ENCODE results near the gene PCNX1. TPM values are rescaled to one million over a fixed set of nuclear protein-coding genes. Genes with fewer than 3 reads are reported as not detected.
"Not testable (repeated sequence)": the region's sequence is repeated elsewhere in the genome, so short reads cannot be mapped to it uniquely, and the experiment has no call there.

Gene PCNX1
- polyA plus RNA-seq, 1 experiment: 54.2 TPM

GRCh38 chr14:71060825-71061455 is 153.7 kb downstream of the PCNX1 start:
- ChIA-PET CTCF (no interaction called here), POLR2A (no interaction called here)
- TF ChIP-seq CTCF (IDR thresholded peaks at IDR 0.05; ENCODE audit: low read depth, low read length): no peak
- Histone ChIP-seq H3K4me3 (ENCODE audit: low read depth, low read length) (no peak overlapping the region), H3K9me3 (ENCODE audit: control insufficient read depth, insufficient read depth, low read length) (no peaks in the 10 kb centered on the region), H3K27me3 (ENCODE audit: control insufficient read depth, insufficient read depth, low read length) (no peaks in the 10 kb centered on the region), H3K27ac (ENCODE audit: low read depth, low read length) (no peak overlapping the region)
- DNase-seq (ENCODE audit: low read depth, low spot score): no peak

GRCh38 chr14:71061458-71061857 is 154.2 kb downstream of the PCNX1 start:
- POLR2A ChIA-PET: no interaction called here
- DNase-seq (ENCODE audit: low read depth, low spot score): no peak
- CTCF ChIA-PET: interaction anchor here (1.2 kb wide), 1 partner anchor 11 kb away, joined by 3 read pairs; no protein-coding TSS in a partner anchor
- TF ChIP-seq CTCF (IDR thresholded peaks at IDR 0.05; ENCODE audit: low read depth, low read length): no peak
- Histone ChIP-seq H3K4me3 (ENCODE audit: low read depth, low read length) (no peak overlapping the region), H3K9me3 (ENCODE audit: control insufficient read depth, insufficient read depth, low read length) (no peaks in the 10 kb centered on the region), H3K27me3 (ENCODE audit: control insufficient read depth, insufficient read depth, low read length) (no peaks in the 10 kb centered on the region), H3K27ac (ENCODE audit: low read depth, low read length) (no peak overlapping the region)

DNA sequence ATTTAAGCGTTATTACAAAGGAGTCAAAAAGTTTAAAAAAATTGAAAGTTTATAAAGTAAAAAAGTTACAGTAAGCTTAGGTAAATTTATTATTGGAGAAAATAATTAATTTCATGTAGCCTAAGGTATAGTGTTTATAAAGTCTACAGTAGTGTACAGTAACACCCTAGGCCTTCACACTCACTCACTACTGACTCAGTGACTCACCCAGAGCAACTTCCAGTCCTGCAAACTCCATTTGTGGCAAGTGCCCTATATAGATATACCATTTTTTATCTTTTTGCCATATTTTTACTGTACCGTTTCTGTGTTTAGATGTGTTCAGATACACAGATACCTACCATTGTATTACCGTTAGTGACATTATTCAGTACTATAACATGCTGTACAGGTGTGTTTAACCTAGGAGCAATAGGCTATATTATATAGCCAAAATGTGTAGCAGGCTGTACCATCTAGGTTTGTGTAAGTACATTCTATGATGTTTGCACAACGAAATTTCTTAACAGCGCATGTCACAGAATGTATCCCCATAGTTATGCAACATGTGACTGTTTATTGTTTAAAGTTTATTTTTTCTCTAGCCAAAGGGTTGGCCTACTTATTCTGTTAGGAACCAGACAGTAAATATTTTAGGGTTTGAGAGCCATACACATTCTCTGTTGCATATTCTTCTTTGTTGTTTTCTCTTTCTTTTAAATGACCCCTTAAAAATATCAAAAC is 155.5 kb downstream of the PCNX1 start:
- H3K4me3 ChIP-seq (ENCODE audit: low read depth, low read length): no peak overlapping the region
- H3K27ac ChIP-seq (ENCODE audit: low read depth, low read length): no peak overlapping the region
- POLR2A ChIA-PET: no interaction called here
- H3K9me3 ChIP-seq (ENCODE audit: control insufficient read depth, insufficient read depth, low read length): no peaks in the 10 kb centered on the region
- CTCF ChIA-PET: interaction anchor here (0.9 to 1.7 kb wide), 3 partner anchors 13 to 793 kb away, joined by 3 to 6 read pairs (median 5); no protein-coding TSS in a partner anchor
- H3K27me3 ChIP-seq (ENCODE audit: control insufficient read depth, insufficient read depth, low read length): no peaks in the 10 kb centered on the region
- DNase-seq (ENCODE audit: low read depth, low spot score): no peak
- no peak for TF ChIP-seq CTCF (IDR thresholded peaks at IDR 0.05; ENCODE audit: low read depth, low read length)

GRCh38 chr14:71063351-71063750 is 156.1 kb downstream of the PCNX1 start:
- TF ChIP-seq CTCF (IDR thresholded peaks at IDR 0.05; ENCODE audit: low read depth, low read length): no peak
- DNase-seq (ENCODE audit: low read depth, low spot score): no peak
- Histone ChIP-seq H3K4me3 (ENCODE audit: low read depth, low read length) (no peak overlapping the region), H3K27me3 (ENCODE audit: control insufficient read depth, insufficient read depth, low read length) (no peaks in the 10 kb centered on the region), H3K9me3 (ENCODE audit: control insufficient read depth, insufficient read depth, low read length) (no peaks in the 10 kb centered on the region), H3K27ac (ENCODE audit: low read depth, low read length) (no peak overlapping the region)
- ChIA-PET POLR2A (no interaction called here), CTCF (interaction anchor here (1.7 kb wide), 1 partner anchor 792 kb away, joined by 6 read pairs; no protein-coding TSS in a partner anchor)

- DNase-seq (ENCODE audit: low read depth, low spot score); POLR2A ChIA-PET; H3K4me3 ChIP-seq (ENCODE audit: low read depth, low read length); H3K9me3 ChIP-seq (ENCODE audit: control insufficient read depth, insufficient read depth, low read length); H3K27me3 ChIP-seq (ENCODE audit: control insufficient read depth, insufficient read depth, low read length); H3K27ac ChIP-seq (ENCODE audit: low read depth, low read length); CTCF ChIA-PET: not testable (repeated sequence)
These were observed 157.5 kb downstream of the PCNX1 start for GRCh38 chr14:71064747-71065146.
